GM19239 (cell line): ENCODE results near the gene ARVCF.

Experiments
- DNase-seq: peaks from one replicate; pipeline ENCODE4 v3.0.0; 2011; ENCODE audit warnings: low spot score; ENCODE audit not compliant: insufficient read length
- FAIRE-seq: peaks from 2 replicates; lab custom pipeline; 2011; peaks lifted over from hg19 to GRCh38; lab: Jason Lieb, UNC

ARVCF gene

DNA sequence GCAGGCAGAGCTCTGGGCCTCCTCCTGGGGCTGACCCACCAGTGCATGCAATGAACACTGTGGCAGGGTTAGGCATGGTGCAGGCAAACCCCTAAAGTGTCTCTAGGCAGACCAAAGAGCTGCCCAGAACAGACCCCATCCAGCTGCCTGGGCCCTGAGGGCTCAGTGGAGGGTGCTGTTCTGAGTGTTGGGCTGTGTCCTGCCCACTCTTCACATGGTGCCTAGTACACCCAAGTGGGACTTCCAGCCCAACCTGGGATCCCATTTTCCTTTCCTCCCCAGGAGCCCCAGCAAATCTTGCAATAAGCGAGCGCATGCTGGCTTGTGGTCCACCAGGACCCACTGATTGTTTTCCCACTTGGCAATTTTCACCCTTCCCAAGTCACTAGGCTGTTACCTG is 26.4 kb downstream of the ARVCF start:
- DNase-seq = no peak

DNA sequence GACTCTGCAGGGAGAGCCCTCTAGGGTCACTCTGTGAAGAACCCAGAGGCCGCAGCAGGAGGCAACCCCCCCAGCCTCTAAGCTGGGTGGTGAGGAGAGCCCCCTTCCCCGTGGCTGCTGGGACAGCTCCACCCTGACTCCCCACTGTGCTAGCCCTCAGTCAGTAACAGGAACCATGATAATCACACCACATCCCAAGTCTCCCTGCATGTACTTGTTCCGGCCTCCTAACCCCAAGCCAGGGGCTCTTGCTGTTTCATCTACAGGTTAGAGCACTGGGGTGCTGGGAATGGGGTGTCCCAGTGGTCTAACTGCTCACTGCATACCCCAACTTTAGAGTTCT is 26.9 kb downstream of the ARVCF start:
- no peak for DNase-seq
- FAIRE-seq = no peak

More for the DNA sequence above, 26.4 kb downstream of the ARVCF start:
- FAIRE-seq = no peak

DNA sequence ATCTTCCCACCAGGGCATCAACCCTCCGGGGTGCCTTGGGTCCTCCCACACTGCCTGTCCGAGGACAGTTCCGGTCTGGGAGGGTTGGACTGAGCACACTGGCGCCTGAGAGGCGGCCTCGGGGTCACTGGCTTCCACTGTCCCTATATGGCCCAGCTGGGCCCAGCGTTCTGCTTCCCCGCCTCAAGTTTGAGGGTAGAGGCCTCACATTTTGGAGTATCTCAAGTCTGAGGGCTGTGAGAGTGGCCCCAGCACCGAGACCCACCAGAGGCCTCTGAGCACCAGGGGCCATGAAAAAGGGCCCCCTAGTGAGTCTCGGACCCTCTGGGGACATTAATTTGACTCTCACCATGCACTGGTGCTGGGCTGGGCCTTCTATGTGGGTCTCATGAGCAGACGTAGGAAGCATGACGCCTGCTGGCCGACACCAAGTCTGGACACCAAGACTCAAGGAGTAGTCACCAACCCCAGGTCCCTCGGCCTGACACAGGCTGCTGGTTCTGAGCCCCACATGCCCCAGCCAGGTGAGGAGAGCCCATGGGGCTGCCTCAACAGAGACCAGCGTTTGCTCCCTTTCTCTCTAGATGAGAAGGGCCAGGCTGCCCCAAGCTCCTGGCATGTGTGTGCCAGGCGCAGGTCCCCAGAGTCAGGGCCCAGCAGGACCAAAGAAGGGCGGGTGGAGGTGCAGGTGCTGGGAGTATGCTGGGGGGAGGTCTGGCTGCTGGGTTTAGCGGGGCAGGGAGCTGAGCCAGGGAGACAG is 27.5 kb downstream of the ARVCF start:
- FAIRE-seq (no peak), DNase-seq (no peak)

GRCh38 chr22:19988331-19988808 is 28.3 kb downstream of the ARVCF start:
- no peak for FAIRE-seq
- DNase-seq = no peak

DNA sequence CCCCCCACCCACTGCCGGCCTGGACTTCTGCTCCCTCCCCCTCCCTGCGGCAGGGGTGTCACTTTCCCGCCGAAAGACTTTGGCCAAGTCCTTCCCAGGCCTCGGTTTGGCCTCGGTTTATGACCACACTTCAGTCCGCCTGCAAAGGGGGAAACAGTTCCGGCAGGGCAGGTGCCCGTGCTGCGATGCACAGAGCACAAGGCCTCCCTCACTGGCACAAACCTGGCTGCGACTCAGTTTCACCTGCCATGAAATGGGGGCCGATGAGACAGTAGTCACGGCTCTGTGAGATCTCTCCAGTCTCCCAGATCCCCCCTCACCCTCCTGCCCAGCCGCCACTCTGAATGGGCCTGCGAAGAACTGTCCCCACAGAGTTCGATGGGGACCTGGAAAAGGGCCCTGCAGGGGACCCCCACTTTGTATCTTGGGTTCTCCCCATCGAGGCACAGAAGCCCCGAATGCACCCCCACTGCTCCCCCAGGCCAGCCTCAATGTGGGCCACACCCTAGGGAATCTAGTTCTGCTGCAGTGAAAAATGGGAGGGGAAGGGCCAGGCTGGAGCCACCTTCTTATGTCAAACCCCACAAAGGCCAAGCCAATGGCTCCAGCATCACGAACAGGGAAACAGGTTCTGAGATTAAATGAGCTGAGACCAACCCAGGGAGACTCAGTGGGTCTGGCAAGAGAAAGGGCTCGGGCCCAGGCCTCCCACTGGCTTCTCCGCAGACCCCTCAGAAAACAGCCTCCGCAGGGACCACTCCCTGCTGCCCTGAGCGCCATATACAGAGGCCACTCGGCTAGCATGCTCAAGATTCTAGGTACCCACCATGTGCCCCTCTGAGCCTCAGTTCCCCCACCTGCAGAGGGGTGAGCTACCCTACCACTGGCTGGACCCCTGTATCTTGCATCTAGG is 29.0 kb downstream of the ARVCF start:
- DNase-seq (no peak), FAIRE-seq (no peak)

- DNase-seq (peak; percentile 99), FAIRE-seq (peak; percentile 37)
These were observed 29.9 kb downstream of the ARVCF start for GRCh38 chr22:19986410-19987341.

DNA sequence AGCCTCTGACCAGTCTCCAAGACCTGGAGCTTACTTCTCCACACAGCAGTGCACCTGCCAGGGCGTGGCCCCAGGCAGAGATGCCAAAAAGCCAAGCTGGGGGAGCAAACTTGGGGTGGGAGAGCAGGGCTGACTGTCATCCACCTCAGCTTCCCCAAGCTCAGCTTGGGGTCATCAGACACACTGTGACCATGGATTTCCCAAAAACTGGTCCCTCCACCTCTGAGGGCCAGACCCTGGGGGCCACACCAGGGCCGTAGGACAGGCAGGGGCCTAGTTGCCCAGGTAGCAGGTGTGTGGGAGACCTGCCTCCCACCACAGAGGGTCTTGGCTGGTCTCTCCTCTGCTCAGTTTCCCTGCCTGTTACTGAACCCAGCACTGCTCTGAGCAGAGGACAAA is 30.6 kb downstream of the ARVCF start:
- DNase-seq (no peak), FAIRE-seq (no peak)

DNA sequence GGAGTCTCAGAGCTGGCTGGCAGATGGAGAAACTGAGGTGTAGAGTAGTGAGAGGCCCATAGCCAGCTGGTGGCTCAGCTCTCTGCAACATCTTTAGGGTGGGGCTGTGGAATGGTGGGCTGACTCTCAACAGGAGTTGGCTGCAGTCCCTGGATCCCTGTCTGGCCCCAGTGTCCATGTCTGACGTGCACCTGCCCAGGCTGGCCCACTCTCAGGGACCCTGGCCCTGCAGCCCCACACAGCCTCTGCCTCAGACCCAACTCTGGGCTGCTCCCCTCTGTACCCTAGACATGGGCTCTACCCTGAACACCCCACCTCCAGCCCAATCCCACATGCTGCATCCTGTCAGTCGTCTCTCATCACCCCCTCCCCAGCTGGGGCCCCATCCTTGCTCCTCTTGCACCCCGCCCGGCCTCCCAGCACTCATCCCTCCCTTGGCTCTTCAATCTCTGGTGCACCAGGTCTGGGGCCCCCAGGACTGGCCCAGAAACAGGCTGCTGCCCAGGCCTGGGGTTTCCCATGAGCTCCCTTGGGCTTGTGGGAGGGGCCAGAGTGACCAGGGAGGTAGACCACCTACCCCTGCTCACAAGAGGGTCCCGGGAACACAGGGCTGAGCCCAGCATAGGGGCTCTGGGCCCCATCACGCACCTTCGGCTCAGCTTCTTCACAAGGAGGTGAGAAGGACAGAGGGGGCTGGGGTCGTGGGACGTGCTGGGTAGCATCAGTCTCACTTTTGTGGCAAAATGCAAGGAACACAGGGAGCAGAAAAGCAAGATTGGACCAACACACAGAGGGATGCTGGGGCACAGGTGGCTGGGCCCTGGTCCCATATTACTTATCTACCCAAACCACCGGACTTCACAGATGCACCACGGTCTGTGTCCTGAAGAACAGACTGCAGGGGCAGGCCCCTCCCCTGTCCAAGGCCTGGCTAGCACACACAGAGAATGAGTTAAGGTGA is 31.5 kb downstream of the ARVCF start:
- no peak for DNase-seq
- FAIRE-seq = no peak

- no peak for FAIRE-seq
- no peak for DNase-seq
These were observed 32.3 kb downstream of the ARVCF start for GRCh38 chr22:19984201-19984753.

DNA sequence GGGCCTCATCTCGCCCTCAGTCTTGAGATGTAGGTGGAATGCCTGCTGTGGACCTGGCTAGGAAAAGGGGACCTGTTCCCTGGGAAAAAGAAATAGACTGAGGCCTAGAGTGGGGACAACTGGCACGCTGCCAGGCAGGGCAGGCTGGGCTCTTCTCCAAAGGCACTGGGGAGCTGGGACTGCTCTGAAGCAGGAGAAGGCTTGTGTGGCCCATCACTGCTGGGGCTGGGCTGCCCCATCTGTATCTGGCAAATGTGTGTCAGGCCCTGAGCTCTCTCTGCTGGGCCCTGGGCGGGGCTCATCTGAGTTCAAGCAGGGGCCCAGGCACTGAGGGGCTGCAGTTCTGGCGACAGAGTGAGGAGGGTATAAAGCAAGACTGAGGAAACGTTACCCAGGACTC is 32.9 kb downstream of the ARVCF start:
- DNase-seq = no peak
- no peak for FAIRE-seq

DNA sequence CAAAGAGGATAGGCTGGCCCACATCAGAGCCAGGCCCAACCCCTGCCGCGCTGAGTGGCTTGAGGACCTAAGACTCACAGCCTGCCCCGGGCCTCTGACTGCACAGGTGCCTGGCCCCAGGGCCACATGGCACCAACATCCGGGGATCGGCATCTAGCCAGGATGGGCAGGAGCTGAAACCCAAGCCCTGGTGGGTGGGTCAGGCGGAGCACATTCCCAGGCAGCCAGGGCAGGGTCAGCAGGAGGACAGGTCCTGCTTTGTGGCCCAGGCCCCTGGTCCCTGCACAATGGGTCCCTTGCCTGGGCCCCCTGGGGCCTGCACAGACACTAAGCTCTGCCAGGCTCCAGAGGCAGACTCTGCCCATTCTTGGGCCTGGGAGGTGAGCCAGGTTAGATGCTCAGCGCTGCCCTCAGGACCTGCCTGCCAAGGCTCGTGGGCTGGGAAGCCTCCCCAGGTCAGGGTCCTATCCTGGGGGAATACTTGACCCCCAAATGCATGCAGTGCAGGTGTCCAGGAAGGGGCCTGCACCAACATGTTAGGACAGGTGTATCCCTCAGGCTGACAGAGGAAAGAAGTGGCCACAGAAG is 33.5 kb downstream of the ARVCF start:
- FAIRE-seq (no peak), DNase-seq (no peak)

GRCh38 chr22:19981961-19982920 is 34.4 kb downstream of the ARVCF start:
- DNase-seq (no peak), FAIRE-seq (no peak)

GRCh38 chr22:19981171-19981960 is 35.3 kb downstream of the ARVCF start:
- FAIRE-seq = no peak
- no peak for DNase-seq

DNA sequence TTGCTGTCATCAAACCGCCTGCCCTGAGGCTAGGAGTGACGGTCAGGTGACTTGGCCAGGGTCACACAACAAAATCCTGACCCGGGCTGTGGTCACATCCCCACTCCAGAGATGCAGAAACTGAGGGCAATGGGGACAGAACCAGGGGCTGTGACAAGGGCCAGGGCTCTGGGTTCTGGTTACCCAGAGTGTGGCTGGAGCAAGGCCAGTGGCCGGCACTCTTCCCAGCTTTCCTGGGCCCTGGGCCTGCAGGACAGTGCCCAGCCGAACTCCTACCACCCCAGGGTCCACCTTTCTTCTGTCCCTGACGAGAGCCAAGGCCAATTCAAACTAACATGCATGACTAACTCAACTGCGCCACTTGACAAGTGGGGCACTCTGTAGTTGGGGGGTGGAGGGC is 35.9 kb downstream of the ARVCF start:
- DNase-seq (no peak), FAIRE-seq (no peak)

DNA sequence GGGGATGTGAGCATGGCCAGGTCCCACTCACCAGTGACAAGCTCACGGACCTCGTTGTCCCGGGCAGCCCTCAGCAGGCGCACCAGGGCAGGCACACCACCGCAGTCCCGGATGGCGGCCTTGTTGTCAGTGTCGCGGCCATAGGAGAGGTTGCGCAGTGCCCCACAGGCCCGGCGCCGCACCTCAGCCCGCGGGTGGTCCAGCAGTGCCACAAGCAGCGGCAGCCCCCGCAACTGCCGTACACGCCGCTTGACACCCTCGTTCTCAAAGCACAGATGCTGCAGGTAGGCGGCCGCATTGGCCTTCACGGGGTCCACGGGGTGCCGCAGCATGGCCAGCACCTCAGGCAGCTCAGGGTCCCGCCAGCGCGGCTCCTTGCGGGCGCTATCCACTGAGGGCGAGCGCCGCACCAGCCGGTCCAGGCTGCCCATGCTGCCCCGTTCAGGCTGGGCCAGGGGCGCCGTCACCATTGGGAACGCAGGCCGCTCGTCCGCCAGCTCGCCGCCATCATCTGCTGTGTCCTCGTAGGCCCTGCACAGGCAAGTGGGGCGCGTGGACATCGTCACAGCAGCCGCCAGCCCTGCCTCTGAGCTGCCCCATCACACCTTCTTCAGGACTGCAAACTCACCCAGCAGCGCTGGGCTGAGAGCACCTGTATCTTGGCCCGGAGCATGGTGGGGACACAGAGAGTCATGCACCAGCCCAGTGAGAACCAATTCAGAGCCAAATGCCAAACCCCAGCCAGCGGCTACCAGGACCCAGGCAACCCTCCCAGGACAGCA is 36.7 kb downstream of the ARVCF start:
- DNase-seq (no peak), FAIRE-seq (no peak)

- DNase-seq = no peak
- no peak for FAIRE-seq
These were observed 37.9 kb downstream of the ARVCF start for GRCh38 chr22:19978748-19979147.
